GM23338 (cell line): ENCODE results near the gene BLOC1S6.

Source experiments
- CTCF ChIP-seq, 2 experiments: fragments of 200-600 bp in 1 of 2; sonication (generic) in 1 of 2; conservative IDR thresholded peaks; 2 replicates each; pipeline versions ENCODE4 v1.5.1 to v1.6.1; 2016 to 2017; ENCODE audit warnings: antibody characterized with exemption in 2 of 2, low read depth in 2 of 2, mild to moderate bottlenecking in 2 of 2, moderate library complexity in 1 of 2
- EZH2 ChIP-seq: fragments of 200-600 bp; sonication (generic); IDR thresholded peaks from one replicate; pipeline ENCODE4 v1.8.0; 2017; ENCODE audit warnings: antibody characterized with exemption, mild to moderate bottlenecking, low read depth; ENCODE audit not compliant: unreplicated experiment
- EZH2phosphoT487 ChIP-seq: fragments of 200-600 bp; sonication (generic); IDR thresholded peaks from one replicate; pipeline ENCODE4 v1.8.1; 2018; ENCODE audit warnings: antibody characterized with exemption; ENCODE audit not compliant: unreplicated experiment
- JUNB ChIP-seq: IDR thresholded peaks from one replicate; pipeline ENCODE4 v1.6.1; 2016; ENCODE audit warnings: antibody characterized with exemption; ENCODE audit not compliant: unreplicated experiment
- POLR2AphosphoS5 ChIP-seq: IDR thresholded peaks from 2 replicates; pipeline ENCODE4 v1.6.1; 2016; ENCODE audit warnings: antibody characterized with exemption, low read depth
- STAT1 ChIP-seq: IDR thresholded peaks from one replicate; pipeline ENCODE4 v1.6.1; 2016; ENCODE audit warnings: antibody characterized with exemption; ENCODE audit not compliant: unreplicated experiment
- TF ChIP-seq, protein P1 (sequence below): IDR thresholded peaks from one replicate; pipeline ENCODE4 v1.6.1; 2018; ENCODE audit warnings: antibody characterized with exemption; ENCODE audit not compliant: unreplicated experiment

GRCh38 chr15:45581919-45582318 is 5.3 kb upstream of the BLOC1S6 start:
- no peak for TF ChIP-seq CTCF (conservative IDR thresholded peaks at IDR 0.05; ENCODE audit: low read depth in 2 of 2)
- no peak for TF ChIP-seq EZH2phosphoT487
- TF ChIP-seq, protein P1, sequence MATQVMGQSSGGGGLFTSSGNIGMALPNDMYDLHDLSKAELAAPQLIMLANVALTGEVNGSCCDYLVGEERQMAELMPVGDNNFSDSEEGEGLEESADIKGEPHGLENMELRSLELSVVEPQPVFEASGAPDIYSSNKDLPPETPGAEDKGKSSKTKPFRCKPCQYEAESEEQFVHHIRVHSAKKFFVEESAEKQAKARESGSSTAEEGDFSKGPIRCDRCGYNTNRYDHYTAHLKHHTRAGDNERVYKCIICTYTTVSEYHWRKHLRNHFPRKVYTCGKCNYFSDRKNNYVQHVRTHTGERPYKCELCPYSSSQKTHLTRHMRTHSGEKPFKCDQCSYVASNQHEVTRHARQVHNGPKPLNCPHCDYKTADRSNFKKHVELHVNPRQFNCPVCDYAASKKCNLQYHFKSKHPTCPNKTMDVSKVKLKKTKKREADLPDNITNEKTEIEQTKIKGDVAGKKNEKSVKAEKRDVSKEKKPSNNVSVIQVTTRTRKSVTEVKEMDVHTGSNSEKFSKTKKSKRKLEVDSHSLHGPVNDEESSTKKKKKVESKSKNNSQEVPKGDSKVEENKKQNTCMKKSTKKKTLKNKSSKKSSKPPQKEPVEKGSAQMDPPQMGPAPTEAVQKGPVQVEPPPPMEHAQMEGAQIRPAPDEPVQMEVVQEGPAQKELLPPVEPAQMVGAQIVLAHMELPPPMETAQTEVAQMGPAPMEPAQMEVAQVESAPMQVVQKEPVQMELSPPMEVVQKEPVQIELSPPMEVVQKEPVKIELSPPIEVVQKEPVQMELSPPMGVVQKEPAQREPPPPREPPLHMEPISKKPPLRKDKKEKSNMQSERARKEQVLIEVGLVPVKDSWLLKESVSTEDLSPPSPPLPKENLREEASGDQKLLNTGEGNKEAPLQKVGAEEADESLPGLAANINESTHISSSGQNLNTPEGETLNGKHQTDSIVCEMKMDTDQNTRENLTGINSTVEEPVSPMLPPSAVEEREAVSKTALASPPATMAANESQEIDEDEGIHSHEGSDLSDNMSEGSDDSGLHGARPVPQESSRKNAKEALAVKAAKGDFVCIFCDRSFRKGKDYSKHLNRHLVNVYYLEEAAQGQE: no peak
- TF ChIP-seq POLR2AphosphoS5: no peak
- TF ChIP-seq EZH2: no peak
- TF ChIP-seq JUNB: no peak
- no peak for TF ChIP-seq STAT1
